ENCODE data around the gene EPB41L1. TPM values are rescaled to one million over a fixed set of nuclear protein-coding genes. Genes with fewer than 3 reads are reported as not detected.

The EPB41L1 gene
- total RNA-seq, 1 donor from 2014 or later: 7.3 TPM

GRCh38 chr20:36275441-36276189, 121.1 kb downstream of the EPB41L1 start:
- no peak for DNase-seq (ENCODE audit: low read depth in 2 of 2)

- no peak for DNase-seq (ENCODE audit: low read depth in 2 of 2)
These were observed 123.0 kb downstream of the EPB41L1 start for GRCh38 chr20:36277546-36277945.

- no peak for DNase-seq (ENCODE audit: low read depth in 2 of 2)
These were observed 124.8 kb downstream of the EPB41L1 start for GRCh38 chr20:36279362-36279761.

GRCh38 chr20:36279776-36280175, 125.2 kb downstream of the EPB41L1 start:
- no peak for DNase-seq (ENCODE audit: low read depth in 2 of 2)

GRCh38 chr20:36281785-36282380, 127.3 kb downstream of the EPB41L1 start:
- no peak for DNase-seq (ENCODE audit: low read depth in 2 of 2)

Other genes starting within 250 kb of the EPB41L1 start
- gene SCAND1, start 200.2 kb upstream of the EPB41L1 start, total RNA-seq: 67.1 and 87.0 TPM in 2 replicates
- gene CNBD2, start 186.2 kb upstream of the EPB41L1 start, total RNA-seq: 5.3 and 5.4 TPM in 2 replicates
- 20.0 and 28.8 TPM in 2 replicates for gene AAR2, start 81.7 kb downstream of the EPB41L1 start, total RNA-seq
- gene DLGAP4, start 151.6 kb downstream of the EPB41L1 start, total RNA-seq: 7.8 and 19.5 TPM in 2 replicates

Measured in dermis microvascular lymphatic vessel endothelial cell (primary cell).